Fibroblast of pulmonary artery (primary cell): Measurements from ENCODE around the gene GBP2.
"Not testable (repeated sequence)": the region's sequence is repeated elsewhere in the genome, so short reads cannot be mapped to it uniquely, and the experiment has no call there.

Experiments used
- DNase-seq: peaks from one replicate; pipeline ENCODE4 v3.0.0-alpha.2; 2010; ENCODE audit warnings: low read depth
- H3K4me3 ChIP-seq: replicated peaks from 2 replicates; pipeline ENCODE4 v1.5.1; 2011; ENCODE audit warnings: low read depth, mild to moderate bottlenecking, control low read depth, low read length, moderate library complexity
- CTCF ChIP-seq: IDR thresholded peaks from 2 replicates; pipeline ENCODE4 v1.5.1; 2011; ENCODE audit warnings: mild to moderate bottlenecking, control low read depth, low read length, inconsistent platforms; ENCODE audit errors: missing control alignments

GBP2 gene

DNA sequence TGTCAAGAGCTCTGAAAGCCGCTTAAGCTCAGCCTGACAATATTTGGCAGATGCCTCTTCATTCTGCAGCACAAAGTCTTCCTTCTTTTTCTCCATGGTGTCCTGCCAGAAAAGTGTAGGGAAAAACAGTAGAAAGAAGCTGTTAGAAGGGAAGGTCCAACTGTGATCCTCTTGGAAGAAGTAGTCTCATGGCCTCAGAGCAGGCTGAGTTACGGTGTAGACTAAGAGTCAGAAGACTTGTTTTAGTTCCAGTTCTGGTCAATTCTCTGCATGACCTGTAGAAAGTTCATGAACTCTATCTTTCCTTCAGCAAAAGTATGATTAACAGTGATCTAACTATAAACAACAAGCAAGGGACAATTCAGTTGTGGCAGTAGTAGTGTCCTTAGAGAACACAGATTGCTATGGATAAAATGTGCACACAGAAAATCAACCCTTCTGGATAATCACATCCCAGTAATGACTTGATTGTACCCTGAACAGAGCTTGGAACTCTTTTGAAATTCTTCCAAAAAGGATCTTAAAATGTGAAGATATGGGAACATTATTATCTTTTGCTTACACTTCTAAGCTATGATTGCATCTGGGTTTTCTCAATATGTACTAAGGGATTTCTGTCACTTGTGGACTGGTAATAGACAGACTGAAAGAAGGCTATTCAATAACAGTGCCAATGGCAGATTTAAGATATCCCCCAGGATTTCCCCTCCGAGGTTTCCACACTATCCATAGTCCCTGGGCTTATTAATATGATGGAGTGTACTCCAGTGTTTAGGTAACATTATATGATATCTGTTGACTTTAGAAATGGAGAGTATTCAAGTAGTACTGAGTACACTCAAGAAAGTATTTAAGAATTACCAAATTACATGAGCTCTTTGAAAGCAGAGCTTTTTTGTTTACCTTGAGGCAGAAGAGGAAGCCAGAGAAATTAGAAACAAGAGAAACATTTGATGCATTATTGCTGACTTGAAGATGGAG is 22.1 kb upstream of the GBP2 start:
- DNase-seq = no peak
- TF ChIP-seq CTCF = no peak
- no peak overlapping the region for H3K4me3 ChIP-seq

- no peak for TF ChIP-seq CTCF
- no peak for DNase-seq
- no peak overlapping the region for H3K4me3 ChIP-seq
These were observed 20.8 kb upstream of the GBP2 start for GRCh38 chr1:89146721-89147120.

DNA sequence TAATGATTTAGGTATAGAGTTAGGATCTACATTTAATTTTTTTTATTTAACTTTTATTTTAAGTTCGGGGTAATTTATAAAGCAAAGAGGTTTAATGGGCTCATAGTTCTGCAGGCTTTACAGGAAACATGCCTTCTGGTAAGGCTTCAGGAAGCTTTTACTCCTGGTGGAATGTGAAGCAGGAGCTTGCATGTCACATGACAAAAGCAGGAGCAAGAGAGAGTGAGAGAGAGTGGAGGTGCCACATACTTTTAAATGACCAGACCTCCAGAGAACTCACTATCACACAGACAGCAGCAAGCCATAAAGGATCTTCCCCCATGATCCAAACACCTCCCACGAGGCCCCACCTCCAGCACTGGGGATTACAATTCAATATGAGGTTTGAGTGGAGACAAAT is 17.6 kb upstream of the GBP2 start:
- no peak for DNase-seq
- no peak for TF ChIP-seq CTCF
- H3K4me3 ChIP-seq = no peak overlapping the region

- DNase-seq = no peak
- no peak for TF ChIP-seq CTCF
- no peak overlapping the region for H3K4me3 ChIP-seq
These were observed 16.2 kb upstream of the GBP2 start for GRCh38 chr1:89142160-89142559.

DNA sequence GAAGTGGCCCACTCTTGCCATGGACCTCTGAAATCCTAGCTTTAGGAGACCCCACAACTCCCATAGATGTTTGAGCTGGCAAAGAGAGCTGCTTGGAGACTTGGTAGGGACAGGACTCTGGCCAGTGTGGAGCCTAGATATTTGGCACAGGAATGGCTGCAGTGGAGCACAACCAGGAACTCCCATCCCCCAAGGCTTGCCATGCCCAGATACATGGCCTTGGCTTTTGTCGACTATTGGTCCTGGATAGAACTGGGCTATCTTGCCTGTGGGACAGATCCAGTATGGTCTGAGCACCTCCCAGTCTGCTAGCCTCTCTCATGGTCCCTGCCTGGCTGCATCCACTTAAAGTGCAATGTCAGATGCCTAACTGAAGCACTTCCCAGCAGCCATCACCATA is 7.8 kb upstream of the GBP2 start:
- no peak for TF ChIP-seq CTCF
- no peak overlapping the region for H3K4me3 ChIP-seq
- no peak for DNase-seq

- TF ChIP-seq CTCF = no peak
These were observed 4.8 kb upstream of the GBP2 start for GRCh38 chr1:89130716-89131115.

GRCh38 chr1:89129911-89130310 is 4.0 kb upstream of the GBP2 start:
- no peak for DNase-seq
- TF ChIP-seq CTCF = no peak
- no peak overlapping the region for H3K4me3 ChIP-seq

More at GRCh38 chr1:89130716-89131115, 4.8 kb upstream of the GBP2 start:
- peak; percentile 22 for DNase-seq
- H3K4me3 ChIP-seq = no peak overlapping the region

- DNase-seq, H3K4me3 ChIP-seq: not testable (repeated sequence)
These were observed 2.1 kb upstream of the GBP2 start for GRCh38 chr1:89128003-89128458.

DNA sequence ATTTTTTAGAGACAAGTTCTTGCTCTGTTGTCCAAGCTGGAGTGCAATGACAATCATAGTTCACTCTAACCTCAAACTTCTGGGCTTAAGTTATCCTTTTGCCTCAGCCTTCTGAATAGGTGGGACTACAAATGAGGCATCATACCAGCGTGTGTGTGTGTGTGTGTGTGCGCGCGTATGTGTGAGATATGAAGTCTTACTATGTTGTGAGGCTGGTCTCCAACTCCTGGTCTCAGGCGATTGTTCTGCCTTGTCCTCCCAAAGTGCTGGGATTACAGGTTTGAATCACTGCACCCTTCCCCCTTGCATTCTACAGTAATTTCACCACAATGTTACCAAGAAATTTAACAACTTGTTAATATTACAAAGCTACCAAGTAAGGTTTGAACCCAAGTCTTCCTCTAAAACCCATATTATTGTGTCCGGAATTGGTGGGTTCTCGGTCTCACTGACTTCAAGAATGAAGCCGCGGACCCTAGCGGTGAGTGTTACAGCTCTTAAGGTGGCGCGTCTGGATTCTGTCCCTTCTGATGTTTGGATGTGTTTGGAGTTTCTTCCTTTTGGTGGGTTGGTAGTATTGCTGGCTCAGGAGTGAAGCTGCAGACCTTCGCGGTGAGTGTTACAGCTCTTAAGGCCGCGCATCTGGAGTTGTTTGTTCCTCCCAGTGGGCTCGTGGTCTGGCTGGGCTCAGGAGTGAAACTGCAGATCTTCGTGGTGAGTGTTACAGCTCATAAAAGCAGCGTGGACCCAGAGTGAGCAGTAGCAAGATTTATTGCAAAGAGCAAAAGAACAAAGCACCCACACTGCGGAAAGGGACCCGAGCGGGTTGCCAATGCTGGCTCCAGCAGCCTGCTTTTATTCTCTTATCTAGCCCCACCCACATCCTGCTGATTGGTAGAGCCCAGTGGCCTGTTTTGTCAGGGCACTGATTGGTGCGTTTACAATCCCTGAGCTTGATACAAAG is 970 bp upstream of the GBP2 start:
- not testable (repeated sequence) for H3K4me3 ChIP-seq

More for the DNA sequence above, 970 bp upstream of the GBP2 start:
- DNase-seq = peak; percentile 7
